Activated CD4-positive, alpha-beta T cell treated with anti-CD3 and anti-CD28 coated beads, Interleukin-2, amount 50 U/mL, for 24 hours (primary cell): ENCODE measurements around the gene IL10RB.
"Not testable (repeated sequence)": the region's sequence is repeated elsewhere in the genome, so short reads cannot be mapped to it uniquely, and the experiment has no call there.

Experiments used
- DNase-seq, 2 donors: peaks; one replicate each; pipeline ENCODE4 v3.0.0-alpha.2; 2020; ENCODE audit warnings: low read depth in 1 of 2, low spot score in 1 of 2

IL10RB gene

GRCh38 chr21:33266050-33266788 lies at the start of gene IL10RB:
Gene IL10RB, plus strand, starts transcription at chr21:33266367. Its CDS starts 99 bp downstream, at chr21:33266466.
- peak; percentile 49 to 55 for DNase-seq

GRCh38 chr21:33217138-33217520 lies 49.0 kb upstream of the IL10RB start:
- no peak for DNase-seq

GRCh38 chr21:33219300-33219699 lies 46.9 kb upstream of the IL10RB start:
- no peak for DNase-seq

GRCh38 chr21:33219954-33220353 lies 46.2 kb upstream of the IL10RB start:
- DNase-seq: no peak

- not testable (repeated sequence) for DNase-seq
Observed at GRCh38 chr21:33225376-33225775, 40.8 kb upstream of the IL10RB start.

GRCh38 chr21:33228455-33228854 lies 37.7 kb upstream of the IL10RB start:
- no peak for DNase-seq

GRCh38 chr21:33229099-33229783 lies 36.9 kb upstream of the IL10RB start:
- no peak for DNase-seq

- DNase-seq: peak; percentile 54 to 63
Observed at GRCh38 chr21:33229784-33230544, 36.2 kb upstream of the IL10RB start, which contains the start of gene IFNAR2. Gene IFNAR2, plus strand, starts transcription at chr21:33229938. Its CDS starts 11,985 bp downstream, at chr21:33241923.

- no peak for DNase-seq
Observed at GRCh38 chr21:33230545-33231324, 35.4 kb upstream of the IL10RB start.

GRCh38 chr21:33231526-33231925 lies 34.6 kb upstream of the IL10RB start:
- DNase-seq: no peak

- DNase-seq: no peak
Observed at GRCh38 chr21:33232291-33233034, 33.7 kb upstream of the IL10RB start.

GRCh38 chr21:33234635-33235520 lies 31.3 kb upstream of the IL10RB start:
- no peak for DNase-seq

- DNase-seq: no peak
Observed at GRCh38 chr21:33236013-33236686, 30.0 kb upstream of the IL10RB start.

- no peak for DNase-seq
Observed at GRCh38 chr21:33236766-33237165, 29.4 kb upstream of the IL10RB start.

- no peak for DNase-seq
Observed at GRCh38 chr21:33237486-33237885, 28.7 kb upstream of the IL10RB start.

- DNase-seq: no peak
Observed at GRCh38 chr21:33238146-33238545, 28.0 kb upstream of the IL10RB start.

GRCh38 chr21:33238565-33239255 lies 27.5 kb upstream of the IL10RB start:
- DNase-seq: no peak

GRCh38 chr21:33239559-33240127 lies 26.5 kb upstream of the IL10RB start:
- DNase-seq: not testable (repeated sequence)
